ENCODE results near the gene ACTL10.
"Not testable (repeated sequence)": the region's sequence is repeated elsewhere in the genome, so short reads cannot be mapped to it uniquely, and the experiment has no call there.

Gene ACTL10

GRCh38 chr20:33666293-33667244 is at the start of gene ACTL10:
Gene ACTL10 (plus strand): TSS chr20:33666943. CDS start chr20:33667498, 555 bp downstream.
- DNase-seq = peak; percentile 98

- DNase-seq = no peak
Measured at GRCh38 chr20:33621717-33622400, 44.9 kb upstream of the ACTL10 start.

- DNase-seq = no peak
Measured at GRCh38 chr20:33622705-33623365, 43.9 kb upstream of the ACTL10 start.

GRCh38 chr20:33624399-33624798 is 42.3 kb upstream of the ACTL10 start:
- no peak for DNase-seq

GRCh38 chr20:33626190-33626589 is 40.6 kb upstream of the ACTL10 start:
- no peak for DNase-seq

GRCh38 chr20:33627577-33628216 is 39.0 kb upstream of the ACTL10 start:
- no peak for DNase-seq

- DNase-seq = no peak
Measured at GRCh38 chr20:33629533-33629932, 37.2 kb upstream of the ACTL10 start.

- DNase-seq = no peak
Measured at GRCh38 chr20:33629979-33630378, 36.8 kb upstream of the ACTL10 start.

- no peak for DNase-seq
Measured at GRCh38 chr20:33630507-33630906, 36.2 kb upstream of the ACTL10 start.

- DNase-seq = not testable (repeated sequence)
Measured at GRCh38 chr20:33631910-33632309, 34.8 kb upstream of the ACTL10 start.

GRCh38 chr20:33635341-33635740 is 31.4 kb upstream of the ACTL10 start:
- DNase-seq = no peak

- DNase-seq = no peak
Measured at GRCh38 chr20:33636776-33637175, 30.0 kb upstream of the ACTL10 start.

GRCh38 chr20:33640287-33640686 is 26.5 kb upstream of the ACTL10 start:
- DNase-seq = no peak

- DNase-seq = no peak
Measured at GRCh38 chr20:33644313-33645071, 22.3 kb upstream of the ACTL10 start.

- no peak for DNase-seq
Measured at GRCh38 chr20:33645072-33645358, 21.7 kb upstream of the ACTL10 start.

GRCh38 chr20:33645396-33645795 is 21.3 kb upstream of the ACTL10 start:
- DNase-seq = no peak

GRCh38 chr20:33646191-33646590 is 20.6 kb upstream of the ACTL10 start:
- DNase-seq = no peak

GRCh38 chr20:33646959-33647602 is 19.7 kb upstream of the ACTL10 start:
- DNase-seq = not testable (repeated sequence)

GRCh38 chr20:33647603-33648395 is 18.9 kb upstream of the ACTL10 start:
- DNase-seq = no peak

- DNase-seq = no peak
Measured at GRCh38 chr20:33648396-33649004, 18.2 kb upstream of the ACTL10 start.

Data from DMS153 (cell line).